HepG2 (cell line): Measurements from ENCODE around the gene SLC38A8. TPM values are rescaled to one million over a fixed set of nuclear protein-coding genes. Genes with fewer than 3 reads are reported as not detected.

ENCODE experiments used
- CEBPB ChIP-seq: IDR thresholded peaks from 2 replicates; pipeline ENCODE4 v1.6.1; 2011; ENCODE audit warnings: low read depth, low read length, improper control_type of control experiment, borderline replicate concordance
- FOXK1 ChIP-seq: sonication (generic); formaldehyde crosslinking; IDR thresholded peaks from 2 replicates; pipeline ENCODE4 v1.4.0; 2020; ENCODE audit warnings: low read depth, missing genetic modification reagents, borderline replicate concordance
- GABPA ChIP-seq, 2 experiments: IDR thresholded peaks; 2 replicates each; pipeline ENCODE4 v1.6.1; 2011 to 2016; ENCODE audit warnings: low read depth in 2 of 2, low read length in 1 of 2, missing biosample characterization in 1 of 2, missing genetic modification characterization in 1 of 2
- HINFP ChIP-seq: sonication (generic); formaldehyde crosslinking; IDR thresholded peaks from 2 replicates; pipeline ENCODE4 v1.4.0; 2020; ENCODE audit warnings: low read depth, mild to moderate bottlenecking, missing genetic modification reagents
- HMG20A ChIP-seq: IDR thresholded peaks from 2 replicates; pipeline ENCODE4 v1.6.1; 2016; ENCODE audit warnings: borderline replicate concordance
- MED1 ChIP-seq: sonication (generic); formaldehyde crosslinking; IDR thresholded peaks from 2 replicates; pipeline ENCODE4 v1.4.0; 2020; ENCODE audit warnings: missing genetic modification reagents
- POGK ChIP-seq: sonication (generic); formaldehyde crosslinking; conservative IDR thresholded peaks from 2 replicates; pipeline ENCODE4 v1.8.0; 2022; ENCODE audit warnings: mild to moderate bottlenecking, moderate library complexity, missing genetic modification reagents
- PTBP1 ChIP-seq: fragments of 200-400 bp; formaldehyde crosslinking; IDR thresholded peaks from 2 replicates; pipeline ENCODE4 v1.6.1; 2018; ENCODE audit warnings: low read length, low read depth; ENCODE audit not compliant: poor library complexity, severe bottlenecking
- SETDB1 ChIP-seq: sonication (generic); formaldehyde crosslinking; IDR thresholded peaks from 2 replicates; pipeline ENCODE4 v1.5.1; 2020; ENCODE audit warnings: missing genetic modification reagents, mild to moderate bottlenecking, borderline replicate concordance
- SSRP1 ChIP-seq: IDR thresholded peaks from 2 replicates; pipeline ENCODE4 v1.6.1; 2016; ENCODE audit warnings: control low read depth
- STAT5B ChIP-seq: sonication (generic); formaldehyde crosslinking; IDR thresholded peaks from 2 replicates; pipeline ENCODE4 v1.4.0; 2020; ENCODE audit warnings: missing genetic modification reagents
- TGIF2 ChIP-seq: IDR thresholded peaks from 2 replicates; pipeline ENCODE4 v1.6.1; 2016; ENCODE audit warnings: control low read depth, missing compliant biosample characterization
- ZMYM4 ChIP-seq: sonication (generic); formaldehyde crosslinking; IDR thresholded peaks from 2 replicates; pipeline ENCODE4 v1.8.1; 2023; ENCODE audit warnings: mild to moderate bottlenecking, missing genetic modification reagents
- ZNF121 ChIP-seq: sonication (generic); formaldehyde crosslinking; IDR thresholded peaks from 2 replicates; pipeline ENCODE4 v1.5.0; 2020; ENCODE audit warnings: mild to moderate bottlenecking, missing genetic modification reagents
- ZNF234 ChIP-seq: sonication (generic); formaldehyde crosslinking; conservative IDR thresholded peaks from 2 replicates; pipeline ENCODE4 v1.5.1; 2020; ENCODE audit warnings: mild to moderate bottlenecking, missing genetic modification reagents
- ZNF292 ChIP-seq: sonication (generic); formaldehyde crosslinking; IDR thresholded peaks from 2 replicates; pipeline ENCODE4 v1.8.1; 2022; ENCODE audit warnings: mild to moderate bottlenecking, low read depth, missing genetic modification reagents, borderline replicate concordance
- ZNF331 ChIP-seq: sonication (generic); formaldehyde crosslinking; IDR thresholded peaks from 2 replicates; pipeline ENCODE4 v1.4.0; 2020; ENCODE audit warnings: missing genetic modification reagents
- polyA plus RNA-seq, 8 experiments: library from polyadenylated mRNA; depleted of rRNA in 3 of 8; stranded (reverse) in 7 of 8; unstranded in 1 of 8; fragments of >200 nt; fragmentation: Illumina TruSeq in 4 of 8; extraction: Trizol in 4 of 8; gene quantifications; 2 replicates each; pipeline versions ENCODE4 v1.2.1 to v1.2.3, GENCODE V29; 2011 to 2016; ENCODE audit warnings: low read depth in 4 of 8, missing spikeins in 1 of 8, mixed read lengths in 1 of 8; ENCODE audit not compliant: insufficient read depth in 1 of 8
- total RNA-seq, 5 experiments: library from RNA; depleted of rRNA; stranded (reverse); fragments of >200 nt; fragmentation: Illumina TruSeq; extraction: Trizol; gene quantifications; 2 replicates each; pipeline ENCODE4 v1.2.3, GENCODE V29; 2016; ENCODE audit warnings: low read depth in 1 of 5
- TF ChIP-seq, protein P1 (sequence below), 2 experiments: sonication (generic) in 1 of 2; formaldehyde crosslinking in 1 of 2; IDR thresholded peaks; 2 replicates each; pipeline versions ENCODE4 v1.4.0 to v1.6.1; 2018 to 2020; ENCODE audit warnings: missing genetic modification reagents in 2 of 2, borderline replicate concordance in 1 of 2, low read depth in 1 of 2, mild to moderate bottlenecking in 1 of 2, missing biosample characterization in 1 of 2

SLC38A8 gene
- total and polyA plus RNA-seq, 2 of the 13 experiments (the other 11 are each of a cell fraction or from before 2014, with no cell fraction given), result 0.24 to 0.37 TPM

- no peak for TF ChIP-seq HINFP (CRISPR knock-in tag)
- TF ChIP-seq ZMYM4 (CRISPR knock-in tag), result no peak
- TF ChIP-seq ZNF234 (CRISPR knock-in tag), result no peak
- 0 out of 2 replicates have a peak, but pooled peaks have one; percentile 13 for TF ChIP-seq POGK
- TF ChIP-seq ZNF331 (CRISPR knock-in tag), result peak; percentile 43; the same call in 1 of the 2 replicates
- no peak for TF ChIP-seq MED1 (CRISPR knock-in tag)
- no peak for TF ChIP-seq SSRP1
- TF ChIP-seq SETDB1, result no peak
- TF ChIP-seq FOXK1 (CRISPR knock-in tag), result peak; percentile 68; the same call in 1 of the 2 replicates
- TF ChIP-seq HMG20A (CRISPR knock-in tag), result peak; percentile 57; the same call in 1 of the 2 replicates
- TF ChIP-seq ZNF121 (CRISPR knock-in tag), result no peak
- TF ChIP-seq GABPA (IDR thresholded peaks at IDR 0.05; ENCODE audit: low read depth, low read length), result no peak
- TF ChIP-seq GABPA (CRISPR knock-in tag; IDR thresholded peaks at IDR 0.05; ENCODE audit: low read depth), result peak; percentile 29; the same call in 1 of the 2 replicates
- no peak for TF ChIP-seq ZNF292 (CRISPR knock-in tag)
- no peak for TF ChIP-seq PTBP1
- TF ChIP-seq, protein P1, sequence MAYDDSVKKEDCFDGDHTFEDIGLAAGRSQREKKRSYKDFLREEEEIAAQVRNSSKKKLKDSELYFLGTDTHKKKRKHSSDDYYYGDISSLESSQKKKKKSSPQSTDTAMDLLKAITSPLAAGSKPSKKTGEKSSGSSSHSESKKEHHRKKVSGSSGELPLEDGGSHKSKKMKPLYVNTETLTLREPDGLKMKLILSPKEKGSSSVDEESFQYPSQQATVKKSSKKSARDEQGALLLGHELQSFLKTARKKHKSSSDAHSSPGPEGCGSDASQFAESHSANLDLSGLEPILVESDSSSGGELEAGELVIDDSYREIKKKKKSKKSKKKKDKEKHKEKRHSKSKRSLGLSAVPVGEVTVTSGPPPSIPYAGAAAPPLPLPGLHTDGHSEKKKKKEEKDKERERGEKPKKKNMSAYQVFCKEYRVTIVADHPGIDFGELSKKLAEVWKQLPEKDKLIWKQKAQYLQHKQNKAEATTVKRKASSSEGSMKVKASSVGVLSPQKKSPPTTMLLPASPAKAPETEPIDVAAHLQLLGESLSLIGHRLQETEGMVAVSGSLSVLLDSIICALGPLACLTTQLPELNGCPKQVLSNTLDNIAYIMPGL (CRISPR knock-in tag; IDR thresholded peaks at IDR 0.05; ENCODE audit: borderline replicate concordance in 1 of 2, low read depth in 1 of 2), result 0 out of 4 replicates have a peak, but pooled peaks of 1 of the 2 experiments have one; percentile 14
- peak; percentile 94 for TF ChIP-seq TGIF2 (CRISPR knock-in tag)
- peak; percentile 99 for TF ChIP-seq CEBPB
- no peak for TF ChIP-seq STAT5B
Measured at GRCh38 chr16:83994087-83994486, 48.5 kb downstream of the SLC38A8 start (continued).
